Spleen (tissue), 3 donors: Measurements from ENCODE around the gene ITIH3.

ENCODE experiments used
- POLR2A ChIP-seq, 3 donors: fragments of 450-650 bp; IDR thresholded peaks; one replicate each; pipeline ENCODE4 v1.5.1; 2017; ENCODE audit warnings: antibody characterized with exemption in 3 of 3, mild to moderate bottlenecking in 1 of 3
- POLR2AphosphoS5 ChIP-seq, 3 donors: sonication (generic); formaldehyde crosslinking; IDR thresholded peaks; one replicate each; pipeline ENCODE4 v1.5.1; 2017; ENCODE audit warnings: antibody characterized with exemption in 3 of 3

DNA sequence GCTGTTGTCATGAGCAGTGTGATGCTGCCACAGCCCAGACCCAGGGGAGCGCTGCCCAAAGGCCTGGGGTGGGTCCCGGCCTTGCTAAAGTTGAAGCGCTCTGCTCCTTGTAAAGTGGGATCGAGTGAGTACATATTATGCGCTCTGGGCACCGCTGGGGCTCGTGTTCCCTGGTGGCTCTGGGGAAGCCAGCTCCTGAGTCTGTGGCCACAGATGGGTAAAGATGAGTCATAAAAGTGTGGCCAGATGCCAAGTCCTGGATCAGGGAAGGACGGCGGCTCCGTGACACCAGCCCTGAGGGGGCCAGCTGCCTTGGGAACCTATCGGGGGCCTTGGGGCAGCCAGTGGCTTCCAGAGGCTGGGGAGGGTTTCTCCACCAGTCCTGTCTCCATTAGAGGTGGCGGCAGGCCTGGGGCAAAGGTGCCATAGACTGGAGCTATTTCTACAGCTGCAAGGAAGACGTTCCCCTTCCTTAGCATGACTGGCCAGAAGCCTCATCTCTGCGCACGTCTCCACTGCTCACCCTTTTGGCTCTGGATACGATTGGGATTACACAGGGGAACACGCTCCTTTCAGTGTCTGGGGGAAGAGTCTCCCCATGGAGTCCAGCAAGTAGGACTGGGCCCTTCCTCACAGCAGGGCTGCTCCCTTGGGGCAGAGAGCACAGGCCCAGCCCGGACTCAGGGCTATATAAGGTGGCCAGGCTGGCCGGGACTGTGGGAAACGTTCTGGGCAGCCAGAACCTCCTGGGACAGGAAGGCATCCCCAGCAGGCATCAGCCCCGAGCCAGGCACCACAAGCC, 37.1 kb downstream of the ITIH3 start:
- no peak for TF ChIP-seq POLR2A (IDR thresholded peaks at IDR 0.05)
- TF ChIP-seq POLR2AphosphoS5 (IDR thresholded peaks at IDR 0.05) = no peak
